ENCODE results near the gene ISX.

The ISX gene

GRCh38 chr22:35051791-35052190, 14.2 kb upstream of the ISX start:
- DNase-seq (ENCODE audit: low read depth), result peak; percentile 73
- TF ChIP-seq CTCF (IDR thresholded peaks at IDR 0.05; ENCODE audit: insufficient read depth, low read depth, low read length, missing control alignments), result no peak
- H3K4me3 ChIP-seq (ENCODE audit: low read depth, low read length), result no peak overlapping the region

DNA sequence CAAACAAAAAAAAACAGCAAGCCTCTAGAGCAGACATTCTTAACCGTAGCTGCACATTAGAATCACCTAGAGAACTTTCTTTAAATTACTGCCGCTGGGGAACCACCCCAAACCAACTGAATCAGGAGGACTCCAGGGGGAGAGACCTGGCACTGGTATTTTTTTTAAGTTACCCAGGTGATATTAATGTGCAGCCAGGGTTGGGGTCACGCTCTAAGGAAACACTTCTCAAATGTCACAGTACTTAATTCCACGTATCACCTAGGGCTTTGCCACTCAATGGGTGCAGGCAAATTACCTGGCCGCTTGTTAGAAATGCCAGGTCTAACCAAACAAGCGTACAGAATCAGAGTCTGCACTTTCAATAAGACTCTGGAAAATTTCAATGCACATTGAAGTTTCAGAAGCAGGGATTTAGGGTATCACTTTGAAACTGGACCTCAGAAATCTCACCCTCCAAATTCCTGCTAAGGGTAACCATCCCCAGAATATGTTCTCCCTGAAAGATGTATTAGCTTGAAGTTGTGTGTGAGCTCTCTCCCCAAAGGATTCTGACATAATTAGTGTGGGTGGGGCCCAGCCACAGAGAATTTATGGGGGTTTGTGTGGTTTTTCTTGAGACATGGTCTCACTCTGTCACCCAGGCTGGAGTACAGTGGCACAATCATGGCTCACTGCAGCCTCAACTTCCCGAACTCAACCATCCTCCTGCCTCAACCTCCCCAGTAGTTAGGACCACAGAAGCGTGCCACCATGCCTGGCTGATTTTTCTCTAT, 12.7 kb upstream of the ISX start:
- H3K4me3 ChIP-seq (ENCODE audit: low read depth, low read length), result no peak overlapping the region
- TF ChIP-seq CTCF (IDR thresholded peaks at IDR 0.05; ENCODE audit: insufficient read depth, low read depth, low read length, missing control alignments), result no peak
- DNase-seq (ENCODE audit: low read depth), result peak; percentile 56

DNA sequence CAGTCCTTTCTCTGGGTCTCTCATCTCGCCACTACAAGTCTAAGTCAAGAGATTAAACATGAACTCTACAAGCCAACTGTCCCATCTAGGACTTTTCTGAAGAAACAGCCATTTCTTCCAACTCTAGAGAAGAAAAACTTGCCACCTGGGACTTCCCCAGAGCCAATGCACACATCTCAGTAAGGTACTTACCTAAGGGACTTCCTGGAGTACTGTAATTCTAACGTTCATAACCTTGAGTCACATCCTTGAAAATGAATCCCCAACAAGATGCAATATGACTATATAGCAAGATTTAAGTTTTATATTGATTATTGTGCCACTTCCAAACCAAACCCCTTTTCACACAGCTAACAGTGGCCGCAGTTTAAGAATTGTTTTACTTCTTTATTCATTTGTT, 11.9 kb upstream of the ISX start:
- TF ChIP-seq CTCF (IDR thresholded peaks at IDR 0.05; ENCODE audit: insufficient read depth, low read depth, low read length, missing control alignments), result no peak
- DNase-seq (ENCODE audit: low read depth), result peak; percentile 81
- H3K4me3 ChIP-seq (ENCODE audit: low read depth, low read length), result no peak overlapping the region

DNA sequence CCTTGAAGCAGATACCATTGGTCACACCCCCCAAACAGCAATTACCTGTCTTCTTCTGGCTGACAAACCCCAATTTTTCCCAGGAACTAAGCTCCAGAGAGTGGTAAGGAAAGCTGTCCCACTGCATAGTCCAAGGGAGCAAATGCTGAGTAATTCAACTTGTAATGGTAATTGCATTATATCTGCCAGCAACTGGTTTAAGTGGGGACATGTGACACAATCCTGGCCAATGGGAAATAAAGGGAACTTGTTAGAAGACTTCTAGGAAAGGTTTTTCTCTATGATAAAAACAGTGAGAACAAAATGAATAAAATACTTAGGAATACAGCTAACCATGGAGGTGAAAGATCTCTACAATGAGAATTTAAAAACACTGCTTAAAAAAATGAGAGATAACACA, 9.5 kb upstream of the ISX start:
- no peak for DNase-seq (ENCODE audit: low read depth)
- no peak overlapping the region for H3K4me3 ChIP-seq (ENCODE audit: low read depth, low read length)
- TF ChIP-seq CTCF (IDR thresholded peaks at IDR 0.05; ENCODE audit: insufficient read depth, low read depth, low read length, missing control alignments), result no peak

- H3K4me3 ChIP-seq (ENCODE audit: low read depth, low read length), result no peak overlapping the region
- DNase-seq (ENCODE audit: low read depth), result no peak
- TF ChIP-seq CTCF (IDR thresholded peaks at IDR 0.05; ENCODE audit: insufficient read depth, low read depth, low read length, missing control alignments), result no peak
Observed at GRCh38 chr22:35057155-35057554, 8.8 kb upstream of the ISX start.

GRCh38 chr22:35059632-35060031, 6.3 kb upstream of the ISX start:
- no peak for DNase-seq (ENCODE audit: low read depth)
- no peak for TF ChIP-seq CTCF (IDR thresholded peaks at IDR 0.05; ENCODE audit: insufficient read depth, low read depth, low read length, missing control alignments)
- no peak overlapping the region for H3K4me3 ChIP-seq (ENCODE audit: low read depth, low read length)

- peak; percentile 88 for DNase-seq (ENCODE audit: low read depth)
- H3K4me3 ChIP-seq (ENCODE audit: low read depth, low read length), result peak overlapping the region; percentile 34
- TF ChIP-seq CTCF (IDR thresholded peaks at IDR 0.05; ENCODE audit: insufficient read depth, low read depth, low read length, missing control alignments), result no peak
Observed at GRCh38 chr22:35064664-35065063, 1.3 kb upstream of the ISX start.
